MM.1S (cell line): ENCODE data around the gene ACLY.

ENCODE experiments used
- DNase-seq: peaks from one replicate; pipeline ENCODE4 v3.0.0-alpha.2; 2015
- H2AFZ ChIP-seq: fragments of 300-600 bp; sonication (generic); 2 replicates; pipeline ENCODE4 v1.6.0; 2016; ENCODE audit warnings: antibody characterized with exemption, low read length
- H3F3A ChIP-seq: fragments of 300-600 bp; sonication (generic); 2 replicates; pipeline ENCODE4 v1.6.1; 2016; ENCODE audit warnings: mild to moderate bottlenecking, antibody characterized with exemption, low read length, moderate library complexity, mixed read lengths; ENCODE audit not compliant: insufficient read depth
- H3K27ac ChIP-seq: fragments of 300-600 bp; sonication (generic); 2 replicates; pipeline ENCODE4 v1.5.1; 2016; ENCODE audit warnings: mild to moderate bottlenecking, low read length
- H3K27me3 ChIP-seq: fragments of 300-600 bp; sonication (generic); replicated peaks from 2 replicates; pipeline ENCODE4 v1.6.0; 2016; ENCODE audit warnings: low read length; ENCODE audit not compliant: insufficient read depth
- H3K36me3 ChIP-seq: fragments of 300-600 bp; sonication (generic); replicated peaks from 2 replicates; pipeline ENCODE4 v1.6.1; 2016; ENCODE audit warnings: mild to moderate bottlenecking, low read length, mixed read lengths; ENCODE audit not compliant: insufficient read depth
- H3K4me1 ChIP-seq: fragments of 300-600 bp; sonication (generic); 2 replicates; pipeline ENCODE4 v1.6.1; 2016; ENCODE audit warnings: low read length, mixed read lengths
- H3K4me2 ChIP-seq: fragments of 300-600 bp; sonication (generic); 2 replicates; pipeline ENCODE4 v1.6.0; 2016; ENCODE audit warnings: low read depth, low read length
- H3K4me3 ChIP-seq: fragments of 300-600 bp; sonication (generic); 2 replicates; pipeline ENCODE4 v1.5.1; 2016; ENCODE audit warnings: low read length, mixed read lengths
- H3K79me2 ChIP-seq: fragments of 300-600 bp; sonication (generic); 2 replicates; pipeline ENCODE4 v1.6.1; 2016; ENCODE audit warnings: mixed run types, low read length, mixed read lengths
- H3K9ac ChIP-seq: fragments of 300-600 bp; sonication (generic); 2 replicates; pipeline ENCODE4 v1.6.1; 2016; ENCODE audit warnings: low read length, mixed read lengths
- H3K9me2 ChIP-seq: fragments of 300-600 bp; sonication (generic); replicated peaks from 2 replicates; pipeline ENCODE4 v1.6.1; 2016; ENCODE audit warnings: mild to moderate bottlenecking, low read length, mixed read lengths; ENCODE audit not compliant: insufficient read depth
- H3K9me3 ChIP-seq: fragments of 300-600 bp; sonication (generic); replicated peaks from 2 replicates; pipeline ENCODE4 v1.6.1; 2016; ENCODE audit warnings: mild to moderate bottlenecking, low read length, mixed read lengths; ENCODE audit not compliant: insufficient read depth
- H4K20me1 ChIP-seq: fragments of 300-600 bp; sonication (generic); 2 replicates; pipeline ENCODE4 v1.6.1; 2016; ENCODE audit warnings: mild to moderate bottlenecking, low read length, moderate library complexity, mixed read lengths; ENCODE audit not compliant: insufficient read depth
- EZH2 ChIP-seq: fragments of 300-600 bp; sonication (generic); optimal IDR thresholded peaks from 2 replicates; pipeline ENCODE3; 2017; ENCODE audit warnings: low read depth, mild to moderate bottlenecking, antibody characterized with exemption, low read length, mixed read lengths
- EZH2phosphoT487 ChIP-seq: fragments of 300-600 bp; sonication (generic); IDR thresholded peaks from 2 replicates; pipeline ENCODE4 v1.6.1; 2018; ENCODE audit warnings: antibody characterized with exemption, low read length
- TF ChIP-seq, protein P1 (sequence below): fragments of 300-600 bp; sonication (generic); IDR thresholded peaks from 2 replicates; pipeline ENCODE4 v1.5.1; 2016; ENCODE audit warnings: antibody characterized with exemption, low read length, mixed read lengths

ACLY gene

DNA sequence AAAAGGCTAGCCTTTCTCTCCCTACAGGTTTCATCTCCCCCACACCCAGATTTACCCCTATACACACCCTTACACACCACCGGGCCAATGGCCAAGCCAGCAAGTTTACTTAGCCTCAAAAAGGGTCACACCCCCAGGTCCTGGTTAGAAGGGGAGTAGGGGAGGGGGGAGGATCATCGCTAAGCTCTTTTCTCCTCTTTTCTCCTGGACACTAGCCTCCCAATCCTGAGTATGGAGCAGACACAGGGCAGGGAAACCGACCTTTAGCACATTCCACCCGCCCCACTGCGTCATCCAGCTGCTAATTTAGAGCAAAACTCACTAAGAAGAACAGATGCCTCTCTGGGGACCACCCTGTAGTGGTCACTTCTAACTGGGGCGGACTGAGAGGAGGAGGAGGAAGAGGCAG, 4.4 kb downstream of the ACLY start:
- Histone ChIP-seq H3K9me3 (no peaks in the 10 kb centered on the region), H3K27me3 (no peaks in the 10 kb centered on the region), H3K4me2 (no peak overlapping the region), H3K9ac (no peak overlapping the region), H3K27ac (no peak overlapping the region), H2AFZ (no peak overlapping the region), H3F3A (no peaks in the 10 kb centered on the region), H3K4me3 (no peak overlapping the region), H3K79me2 (peaks cover 72% of the 10 kb centered on the region), H3K9me2 (no peaks in the 10 kb centered on the region), H4K20me1 (0 out of 2 replicates have a peak, but pooled peaks cover 5% of the 10 kb centered on the region), H3K4me1 (peaks cover 8% of the 10 kb centered on the region; the same call in 1 of the 2 replicates), H3K36me3 (peaks cover 15% of the 10 kb centered on the region)
- TF ChIP-seq EZH2 (no peak), EZH2phosphoT487 (no peak)
- TF ChIP-seq, protein P1, sequence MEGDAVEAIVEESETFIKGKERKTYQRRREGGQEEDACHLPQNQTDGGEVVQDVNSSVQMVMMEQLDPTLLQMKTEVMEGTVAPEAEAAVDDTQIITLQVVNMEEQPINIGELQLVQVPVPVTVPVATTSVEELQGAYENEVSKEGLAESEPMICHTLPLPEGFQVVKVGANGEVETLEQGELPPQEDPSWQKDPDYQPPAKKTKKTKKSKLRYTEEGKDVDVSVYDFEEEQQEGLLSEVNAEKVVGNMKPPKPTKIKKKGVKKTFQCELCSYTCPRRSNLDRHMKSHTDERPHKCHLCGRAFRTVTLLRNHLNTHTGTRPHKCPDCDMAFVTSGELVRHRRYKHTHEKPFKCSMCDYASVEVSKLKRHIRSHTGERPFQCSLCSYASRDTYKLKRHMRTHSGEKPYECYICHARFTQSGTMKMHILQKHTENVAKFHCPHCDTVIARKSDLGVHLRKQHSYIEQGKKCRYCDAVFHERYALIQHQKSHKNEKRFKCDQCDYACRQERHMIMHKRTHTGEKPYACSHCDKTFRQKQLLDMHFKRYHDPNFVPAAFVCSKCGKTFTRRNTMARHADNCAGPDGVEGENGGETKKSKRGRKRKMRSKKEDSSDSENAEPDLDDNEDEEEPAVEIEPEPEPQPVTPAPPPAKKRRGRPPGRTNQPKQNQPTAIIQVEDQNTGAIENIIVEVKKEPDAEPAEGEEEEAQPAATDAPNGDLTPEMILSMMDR, result no peak
- DNase-seq, result no peak

- no peak overlapping the region for H3K4me3 ChIP-seq
- DNase-seq, result no peak
- peaks cover 15% of the 10 kb centered on the region for H3K36me3 ChIP-seq
- H3K27me3 ChIP-seq, result no peaks in the 10 kb centered on the region
- H3K9ac ChIP-seq, result no peak overlapping the region
- H3F3A ChIP-seq, result no peaks in the 10 kb centered on the region
- H3K4me1 ChIP-seq, result peaks cover 6% of the 10 kb centered on the region; the same call in 1 of the 2 replicates
- H3K4me2 ChIP-seq, result no peak overlapping the region
- no peaks in the 10 kb centered on the region for H3K9me3 ChIP-seq
- no peaks in the 10 kb centered on the region for H3K9me2 ChIP-seq
- TF ChIP-seq EZH2 (no peak), EZH2phosphoT487 (no peak)
- TF ChIP-seq, protein P1, result no peak
- H3K27ac ChIP-seq, result no peak overlapping the region
- 0 out of 2 replicates have a peak, but pooled peaks cover 5% of the 10 kb centered on the region for H4K20me1 ChIP-seq
- H3K79me2 ChIP-seq, result peaks cover 71% of the 10 kb centered on the region
- H2AFZ ChIP-seq, result no peak overlapping the region
Observed at GRCh38 chr17:41913798-41914197, 5.0 kb downstream of the ACLY start.

DNA sequence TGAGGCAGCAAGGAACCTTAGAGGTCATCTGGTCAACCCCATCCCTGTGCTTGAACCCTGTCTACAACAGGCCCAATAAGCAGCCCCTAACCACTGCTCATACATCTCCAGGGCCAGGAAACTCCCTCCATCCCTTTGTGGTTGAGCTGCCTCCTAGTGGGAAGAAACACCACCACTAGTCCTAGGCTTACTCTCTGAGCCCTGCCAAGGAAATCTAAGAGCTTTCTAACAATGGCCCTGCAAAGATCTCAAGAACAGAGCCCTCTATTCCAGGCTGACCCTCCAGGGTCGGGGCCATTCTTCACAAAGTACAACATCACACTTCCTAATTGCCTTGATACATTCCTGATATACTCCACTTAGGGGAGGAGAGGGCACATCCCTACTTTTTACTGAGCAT, 5.8 kb downstream of the ACLY start:
- Histone ChIP-seq H3K79me2 (peaks cover 63% of the 10 kb centered on the region), H4K20me1 (0 out of 2 replicates have a peak, but pooled peaks cover 5% of the 10 kb centered on the region), H3K27me3 (no peaks in the 10 kb centered on the region), H3K36me3 (peaks cover 15% of the 10 kb centered on the region), H3K4me3 (no peak overlapping the region), H3K4me2 (no peak overlapping the region), H3K9me3 (no peaks in the 10 kb centered on the region), H3K27ac (no peak overlapping the region), H3F3A (no peaks in the 10 kb centered on the region), H3K9me2 (no peaks in the 10 kb centered on the region), H3K4me1 (peaks cover 6% of the 10 kb centered on the region; the same call in 1 of the 2 replicates), H3K9ac (no peak overlapping the region), H2AFZ (no peak overlapping the region)
- DNase-seq, result no peak
- no peak for TF ChIP-seq EZH2
- no peak for TF ChIP-seq EZH2phosphoT487
- TF ChIP-seq, protein P1, result no peak
